Endothelial cell of umbilical vein (primary cell): ENCODE results near the gene VAV3. TPM values are rescaled to one million over a fixed set of nuclear protein-coding genes. Genes with fewer than 3 reads are reported as not detected.

ENCODE experiments used
- BruUV-seq: library from RNA; stranded (reverse); fragments of 400-500 nt; replicated peaks from 2 replicates; lab custom pipeline; 2021; lab: Mats Ljungman, UMichigan
- CTCF ChIA-PET: fragments of 300-600, 350-600 bp; sonication (Branson Sonifier 250); formaldehyde crosslinking; loops from one replicate; lab custom pipeline; 2021; ENCODE audit warnings: antibody characterized with exemption, inconsistent platforms; lab: Charles Lee
- POLR2A ChIA-PET: fragments of 300-600, 350-600 bp; sonication (Branson Sonifier 250); formaldehyde crosslinking; loops from one replicate; lab custom pipeline; 2021; ENCODE audit warnings: antibody characterized with exemption, inconsistent platforms; lab: Charles Lee
- DNase-seq: peaks from one replicate; pipeline ENCODE4 v3.0.0-alpha.2; 2011; ENCODE audit warnings: low read depth, low spot score
- FAIRE-seq: peaks from 2 replicates; lab custom pipeline; 2011; peaks lifted over from hg19 to GRCh38; lab: Jason Lieb, UNC
- H2AFZ ChIP-seq: 2 replicates; pipeline ENCODE4 v1.6.0; 2012; ENCODE audit warnings: low read depth, low read length, control low read depth, inconsistent platforms
- H3K27ac ChIP-seq: 2 replicates; pipeline ENCODE4 v1.5.1; 2011; ENCODE audit warnings: low read depth, mild to moderate bottlenecking, control low read depth, low read length, moderate library complexity; ENCODE audit not compliant: insufficient read depth
- H3K27me3 ChIP-seq, 2 experiments: 2 replicates each; pipeline versions ENCODE4 v1.6.0 to v1.6.1; 2011; ENCODE audit warnings: low read length in 2 of 2, mixed read lengths in 1 of 2; ENCODE audit not compliant: control insufficient read depth in 2 of 2, insufficient read depth in 2 of 2
- H3K36me3 ChIP-seq, 2 experiments: 2 replicates in 1 of 2; 3 replicates in 1 of 2; pipeline ENCODE4 v1.5.1; 2011; ENCODE audit warnings: low read length in 2 of 2, mild to moderate bottlenecking in 1 of 2, moderate library complexity in 1 of 2; ENCODE audit not compliant: control insufficient read depth in 2 of 2, insufficient read depth in 2 of 2; ENCODE audit errors: extremely low read depth in 1 of 2
- H3K4me1 ChIP-seq: 3 replicates; pipeline ENCODE4 v1.5.1; 2011; ENCODE audit warnings: mild to moderate bottlenecking, low read length; ENCODE audit not compliant: control insufficient read depth, insufficient read depth; ENCODE audit errors: extremely low read depth
- H3K4me2 ChIP-seq: 2 replicates; pipeline ENCODE4 v1.6.1; 2011; ENCODE audit warnings: low read length, control low read depth, mixed read lengths; ENCODE audit not compliant: insufficient read depth
- H3K4me3 ChIP-seq, 3 experiments: fragments of 200-600 bp in 1 of 3; sonication (generic), shearing (Covaris generic) in 1 of 3; replicated peaks in 1 of 3; 2 replicates each; pipeline ENCODE4 v1.5.1; 2011 to 2016; ENCODE audit warnings: control low read depth in 3 of 3, low read length in 3 of 3, mild to moderate bottlenecking in 2 of 3, inconsistent platforms in 1 of 3, low read depth in 1 of 3, moderate library complexity in 1 of 3; ENCODE audit not compliant: insufficient read depth in 1 of 3
- H3K79me2 ChIP-seq: 2 replicates; pipeline ENCODE4 v1.6.0; 2012; ENCODE audit warnings: low read length, inconsistent platforms; ENCODE audit not compliant: control insufficient read depth, insufficient read depth
- H3K9ac ChIP-seq: replicated peaks from 2 replicates; pipeline ENCODE3; 2011; ENCODE audit warnings: low read length, control low read depth; ENCODE audit not compliant: insufficient read depth; ENCODE audit errors: extremely low read depth
- H3K9me1 ChIP-seq: replicated peaks from 3 replicates; pipeline ENCODE4 v1.6.0; 2011; ENCODE audit warnings: mild to moderate bottlenecking, low read length; ENCODE audit not compliant: control insufficient read depth, insufficient read depth; ENCODE audit errors: extremely low read depth
- H3K9me3 ChIP-seq: replicated peaks from 2 replicates; pipeline ENCODE4 v1.5.1; 2012; ENCODE audit warnings: low read length, inconsistent platforms; ENCODE audit not compliant: control insufficient read depth, insufficient read depth
- H4K20me1 ChIP-seq: replicated peaks from 2 replicates; pipeline ENCODE3; 2011; ENCODE audit warnings: mild to moderate bottlenecking, low read length; ENCODE audit not compliant: control insufficient read depth, insufficient read depth; ENCODE audit errors: extremely low read depth
- CTCF ChIP-seq, 2 donors: IDR thresholded peaks; 1 replicate in 1 of 2; 2 replicates in 1 of 2; pipeline ENCODE4 v1.5.1; 2011; ENCODE audit warnings: low read length in 2 of 2, mild to moderate bottlenecking in 2 of 2, moderate library complexity in 2 of 2, control low read depth in 1 of 2, inconsistent platforms in 1 of 2, low read depth in 1 of 2; ENCODE audit not compliant: insufficient read depth in 1 of 2; ENCODE audit errors: extremely low read depth in 1 of 2
- EZH2 ChIP-seq: IDR thresholded peaks from 2 replicates; pipeline ENCODE4 v1.6.1; 2012; ENCODE audit warnings: borderline replicate concordance, low read depth, mild to moderate bottlenecking, moderate library complexity, low read length, inconsistent platforms; ENCODE audit not compliant: severe bottlenecking
- FOS ChIP-seq: IDR thresholded peaks from 2 replicates; pipeline ENCODE4 v1.6.1; 2011; ENCODE audit warnings: mild to moderate bottlenecking, low read length, moderate library complexity, borderline replicate concordance; ENCODE audit not compliant: insufficient read depth
- GATA2 ChIP-seq: IDR thresholded peaks from 2 replicates; pipeline ENCODE4 v1.7.0; 2011; ENCODE audit warnings: low read depth, mild to moderate bottlenecking, moderate library complexity, mixed read lengths, low read length; ENCODE audit not compliant: insufficient read length, insufficient read depth
- JUN ChIP-seq: IDR thresholded peaks from 2 replicates; pipeline ENCODE4 v1.6.1; 2011; ENCODE audit warnings: borderline replicate concordance, low read depth; ENCODE audit not compliant: insufficient read length, insufficient read depth
- MAX ChIP-seq: IDR thresholded peaks from 2 replicates; pipeline ENCODE4 v1.6.1; 2011; ENCODE audit not compliant: insufficient read depth, insufficient read length
- MYC ChIP-seq: IDR thresholded peaks from one replicate; pipeline ENCODE4 v1.6.1; 2011; ENCODE audit warnings: mild to moderate bottlenecking, low read depth, low read length
- POLR2A ChIP-seq: IDR thresholded peaks from 2 replicates; pipeline ENCODE4 v1.6.1; 2012; ENCODE audit warnings: low read depth, mild to moderate bottlenecking, control low read depth, low read length
- POLR2AphosphoS5 ChIP-seq: IDR thresholded peaks from 2 replicates; pipeline ENCODE4 v1.6.1; 2012; ENCODE audit warnings: low read depth, mild to moderate bottlenecking, control low read depth, low read length, moderate library complexity; ENCODE audit not compliant: insufficient read depth
- dilution Hi-C: fragments of 300-500 bp; cut with MboI; formaldehyde crosslinking; loops from one replicate; pipeline ENCODE4 v1.15.0; 2019; ENCODE audit warnings: low sequenced_read_pairs; ENCODE audit not compliant: extremely low pct_ligation_motif_present
- intact Hi-C: fragments of 100-400 bp; cut with micrococcal nuclease; formaldehyde crosslinking; loops from one replicate; pipeline ENCODE4 v1.10.0; 2022
- polyA plus RNA-seq, 4 experiments: library from polyadenylated mRNA; depleted of rRNA in 3 of 4; stranded (reverse) in 3 of 4; unstranded in 1 of 4; fragments of >200 nt; gene quantifications; 2 replicates each; pipeline versions ENCODE4 v1.2.1 to v1.2.3, GENCODE V29; 2011 to 2012; ENCODE audit warnings: missing spikeins in 1 of 4
- total RNA-seq: library from RNA; stranded (reverse); gene quantifications from 2 replicates; pipeline ENCODE4 v1.2.3, GENCODE V29; 2021

VAV3 gene
- total and polyA plus RNA-seq, 2 donors (not counting 3 experiments of a cell fraction or from before 2014, with no cell fraction given) = 0.18 to 1.5 TPM

- BruUV-seq = no TSS peak
Observed at GRCh38 chr1:107726860-107727259, 238.1 kb downstream of the VAV3 start.

More at GRCh38 chr1:107726860-107727259, 238.1 kb downstream of the VAV3 start:
- Histone ChIP-seq H2AFZ (no peak overlapping the region), H3K9me3 (no peaks in the 10 kb centered on the region), H3K9me1 (no peaks in the 10 kb centered on the region), H3K36me3 (no peaks in the 10 kb centered on the region), H4K20me1 (no peaks in the 10 kb centered on the region), H3K9ac (no peak overlapping the region), H3K27me3 (no peaks in the 10 kb centered on the region), H3K4me3 (no peak overlapping the region), H3K27ac (no peak overlapping the region), H3K4me2 (no peak overlapping the region), H3K4me1 (no peaks in the 10 kb centered on the region), H3K79me2 (no peaks in the 10 kb centered on the region)
- CTCF ChIA-PET = no interaction called here
- dilution Hi-C loops = no loop called here
- no peak for FAIRE-seq
- DNase-seq = no peak
- POLR2A ChIA-PET = no interaction called here
- TF ChIP-seq GATA2 (no peak), MAX (no peak), FOS (no peak), CTCF (IDR thresholded peaks at IDR 0.05; ENCODE audit: extremely low read depth in 1 of 2, insufficient read depth in 1 of 2, low read depth in 1 of 2, low read length in 2 of 2) (no peak), MYC (no peak), JUN (no peak), POLR2AphosphoS5 (no peak), EZH2 (no peak), POLR2A (no peak)
- intact Hi-C loops = no loop called here
